Lung (tissue), 12 donors: ENCODE measurements around the gene VTI1A. TPM values are rescaled to one million over a fixed set of nuclear protein-coding genes. Genes with fewer than 3 reads are reported as not detected.

Experiments
- ATAC-seq: fragments of 200-7000 bp; cut with Tn5 transposase; one replicate; pipeline ENCODE4 v1.9.1; 2020; ENCODE audit warnings: moderate number of reproducible peaks; ENCODE audit not compliant: insufficient read depth, low FRiP score
- DNase-seq, 3 donors: peaks; one replicate each; pipeline ENCODE4 v3.0.0-alpha.2; 2013 to 2017
- H3K27ac ChIP-seq, 2 donors: one replicate each; pipeline ENCODE4 v1.5.1; 2013; ENCODE audit warnings: mild to moderate bottlenecking in 2 of 2, moderate library complexity in 2 of 2, control low read depth in 1 of 2, inconsistent platforms in 1 of 2, low read depth in 1 of 2, low read length in 1 of 2
- H3K27me3 ChIP-seq, 3 donors: one replicate each; pipeline ENCODE4 v1.5.1; 2013; ENCODE audit warnings: low read length in 2 of 3; ENCODE audit not compliant: control insufficient read depth in 3 of 3, insufficient read depth in 3 of 3
- H3K36me3 ChIP-seq, 4 donors: one replicate each; pipeline ENCODE4 v1.5.1; 2013; ENCODE audit warnings: low read length in 4 of 4, mild to moderate bottlenecking in 1 of 4, moderate library complexity in 1 of 4; ENCODE audit not compliant: control insufficient read depth in 4 of 4, insufficient read depth in 4 of 4
- H3K4me1 ChIP-seq, 5 donors: one replicate each; pipeline ENCODE4 v1.5.1; 2013; ENCODE audit warnings: low read length in 5 of 5, mild to moderate bottlenecking in 2 of 5, moderate library complexity in 1 of 5; ENCODE audit not compliant: control insufficient read depth in 5 of 5, insufficient read depth in 5 of 5
- H3K4me3 ChIP-seq: one replicate; pipeline ENCODE4 v1.5.1; 2013; ENCODE audit warnings: mild to moderate bottlenecking, control low read depth, moderate library complexity
- H3K9ac ChIP-seq, 2 donors: one replicate each; pipeline ENCODE4 v1.5.1; 2013; ENCODE audit warnings: low read length in 2 of 2, control low read depth in 1 of 2; ENCODE audit not compliant: insufficient read depth in 1 of 2
- H3K9me3 ChIP-seq, 4 donors: one replicate each; pipeline ENCODE4 v1.5.1; 2013; ENCODE audit warnings: low read length in 3 of 4, mild to moderate bottlenecking in 1 of 4, moderate library complexity in 1 of 4; ENCODE audit not compliant: control insufficient read depth in 4 of 4, insufficient read depth in 3 of 4
- CTCF ChIP-seq: IDR thresholded peaks from 2 replicates; pipeline ENCODE4 v1.5.1; 2012; ENCODE audit warnings: mild to moderate bottlenecking; ENCODE audit errors: control extremely low read depth, extremely low read depth
- WGBS, 2 donors: extraction: QIAGEN DNeasy Blood & Tissue Kit; methylation state at CpG; one replicate each; pipeline ENCODE4 v1.1.7; 2013; 5-methylcytosine and 5-hydroxymethylcytosine counted together
- polyA plus RNA-seq, 2 donors: library from polyadenylated mRNA; stranded (reverse); fragments of 200-250 nt; gene quantifications; one replicate each; pipeline ENCODE4 v1.2.1, GENCODE V29; 2013
- total RNA-seq, 2 donors: library from RNA; depleted of rRNA in 1 of 2; stranded (reverse); fragments of >200 nt in 1 of 2; gene quantifications; one replicate each; pipeline ENCODE4 v1.2.1, GENCODE V29; 2014 to 2021
- donor health status: control.
- donor health status: control.
- donor health status: Bipolar disorder and iron deficiency.
- donor health status: healthy.
- donor health status: DM: yes; HTN: yes; CAD: no.

The VTI1A gene
- total and polyA plus RNA-seq, 4 donors: 9.2 to 48.2 (median 28.4) TPM

DNA sequence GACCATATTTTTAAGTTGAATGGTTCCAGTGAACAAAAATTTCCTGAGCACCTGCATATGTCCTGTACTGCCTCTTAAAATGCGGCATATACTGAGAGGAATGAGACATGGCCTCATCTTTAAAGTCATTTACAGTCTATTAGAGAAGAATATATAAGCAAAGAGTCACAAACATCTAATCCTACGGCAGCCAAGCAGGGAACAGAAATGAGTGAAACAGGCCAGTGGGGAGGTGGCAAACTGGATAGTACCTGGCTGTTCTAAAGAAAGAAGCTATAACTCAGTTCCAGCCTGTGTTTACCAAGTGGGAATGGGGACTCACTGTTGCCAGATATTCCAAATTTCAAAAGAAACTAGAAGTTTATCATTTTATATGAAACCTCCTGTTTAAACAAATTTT is 211.4 kb downstream of the VTI1A start:
- Histone ChIP-seq H3K27me3 (no peaks in the 10 kb centered on the region), H3K27ac (no peak overlapping the region), H3K4me1 (peaks cover 0 to 4% (median 0%) of the 10 kb centered on the region in 5 donors), H3K36me3 (no peaks in the 10 kb centered on the region), H3K9me3 (peaks cover 0 to 6% (median 0%) of the 10 kb centered on the region in 4 donors), H3K4me3 (no peak overlapping the region), H3K9ac (no peak overlapping the region)
- ATAC-seq (no peak), DNase-seq (no peak)
- WGBS, 2 donors: 93 to 96% methylated on average over 2 of the region's 2 CpGs
- TF ChIP-seq CTCF: no peak

GRCh38 chr10:112658900-112659638 is 212.1 kb downstream of the VTI1A start:
- peak in 2 of 3 donors; percentile 16 to 25 for DNase-seq
- Histone ChIP-seq H3K27me3 (no peaks in the 10 kb centered on the region), H3K36me3 (no peaks in the 10 kb centered on the region), H3K9me3 (peaks cover 0 to 6% (median 0%) of the 10 kb centered on the region in 4 donors), H3K27ac (no peak overlapping the region), H3K4me1 (peaks cover 0 to 4% (median 0%) of the 10 kb centered on the region in 5 donors), H3K9ac (no peak overlapping the region), H3K4me3 (no peak overlapping the region)
- no peak for TF ChIP-seq CTCF
- 71 to 89% methylated on average over 6 of the region's 6 CpGs for WGBS, 2 donors
- no peak for ATAC-seq

GRCh38 chr10:112663234-112664125 is 216.5 kb downstream of the VTI1A start:
- no peaks in the 10 kb centered on the region for H3K27me3 ChIP-seq
- no peak for ATAC-seq
- no peak overlapping the region for H3K9ac ChIP-seq
- H3K4me3 ChIP-seq: no peak overlapping the region
- H3K9me3 ChIP-seq: peaks cover 0 to 6% (median 0%) of the 10 kb centered on the region in 4 donors
- H3K27ac ChIP-seq: no peak overlapping the region
- TF ChIP-seq CTCF: no peak
- peaks cover 0 to 4% (median 0%) of the 10 kb centered on the region in 5 donors for H3K4me1 ChIP-seq
- 59 to 76% methylated on average over 6 of the region's 6 CpGs for WGBS, 2 donors
- no peak for DNase-seq
- no peaks in the 10 kb centered on the region for H3K36me3 ChIP-seq
